ENCODE results near the gene CAST.

The CAST gene

GRCh38 chr5:96822686-96823459, 160.7 kb downstream of the CAST start:
- DNase-seq (ENCODE audit: low spot score): no peak

- peak; percentile 36 for DNase-seq (ENCODE audit: low spot score)
Measured at GRCh38 chr5:96823900-96824380, 161.8 kb downstream of the CAST start.
